BJ (cell line): ENCODE data around the gene PPP2R2D. TPM values are rescaled to one million over a fixed set of nuclear protein-coding genes. Genes with fewer than 3 reads are reported as not detected.
A peak's percentile ranks its signal among the peaks of the same experiment; 100 is the strongest.

Source experiments
- CTCF ChIA-PET: fragments of 350-600 bp; formaldehyde crosslinking; extraction: SDS; loops from one replicate; lab custom pipeline; 2021; ENCODE audit warnings: antibody characterized with exemption, inconsistent platforms; lab: Yijun Ruan, JAX
- POLR2A ChIA-PET: fragments of 300-600 bp; sonication (Branson Sonifier 250); formaldehyde crosslinking; extraction: SDS; loops from one replicate; lab custom pipeline; 2021; ENCODE audit warnings: antibody characterized with exemption; lab: Charles Lee
- DNase-seq: peaks from one replicate; pipeline ENCODE4 v3.0.0-alpha.2; 2011; ENCODE audit warnings: low read depth
- H3K27me3 ChIP-seq: 2 replicates; pipeline ENCODE4 v1.6.0; 2011; ENCODE audit warnings: low read length; ENCODE audit not compliant: control insufficient read depth, insufficient read depth
- H3K36me3 ChIP-seq: 2 replicates; pipeline ENCODE4 v1.5.1; 2011; ENCODE audit warnings: low read length; ENCODE audit not compliant: control insufficient read depth, insufficient read depth
- H3K4me3 ChIP-seq: 2 replicates; pipeline ENCODE4 v1.5.1; 2011; ENCODE audit warnings: low read depth, mild to moderate bottlenecking, control low read depth, low read length
- polyA plus RNA-seq: library from polyadenylated mRNA; depleted of rRNA; stranded (reverse); fragments of >200 nt; gene quantifications from 2 replicates; pipeline ENCODE4 v1.2.3, GENCODE V29; 2011
- TF ChIP-seq, protein P1 (sequence below): IDR thresholded peaks from 2 replicates; pipeline ENCODE4 v1.5.1; 2011; ENCODE audit warnings: low read depth, mild to moderate bottlenecking, control low read depth, inconsistent platforms, low read length, moderate library complexity; ENCODE audit not compliant: insufficient read depth

PPP2R2D gene
- polyA plus RNA-seq, 1 experiment, result 31.2 TPM

DNA sequence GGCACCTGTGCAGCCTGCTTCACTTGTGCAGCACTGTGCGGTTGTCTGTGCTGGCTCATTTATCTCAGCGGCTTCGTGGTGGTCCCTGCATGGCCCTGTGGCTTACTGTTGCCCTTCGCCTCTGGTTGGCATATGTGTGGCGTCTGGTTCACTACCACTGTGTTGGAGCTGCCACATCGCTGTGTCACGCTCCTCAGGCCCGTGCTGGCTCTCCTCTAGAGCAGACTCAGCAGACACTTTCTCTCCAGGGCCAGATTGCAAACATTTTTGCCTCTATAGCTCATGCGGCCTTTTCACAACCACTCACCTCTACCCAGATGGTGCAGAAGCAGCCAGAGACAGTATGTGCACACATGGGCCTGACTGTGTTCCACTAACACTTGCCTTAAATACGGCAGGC is 37.9 kb downstream of the PPP2R2D start:
- DNase-seq, result no peak
- POLR2A ChIA-PET, result interaction anchor here (0.8 kb wide), 1 partner anchor 8 kb away, joined by 8 read pairs; no protein-coding TSS in a partner anchor
- Histone ChIP-seq H3K27me3 (no peaks in the 10 kb centered on the region), H3K36me3 (peaks cover 5% of the 10 kb centered on the region), H3K4me3 (no peak overlapping the region)
- TF ChIP-seq, protein P1, sequence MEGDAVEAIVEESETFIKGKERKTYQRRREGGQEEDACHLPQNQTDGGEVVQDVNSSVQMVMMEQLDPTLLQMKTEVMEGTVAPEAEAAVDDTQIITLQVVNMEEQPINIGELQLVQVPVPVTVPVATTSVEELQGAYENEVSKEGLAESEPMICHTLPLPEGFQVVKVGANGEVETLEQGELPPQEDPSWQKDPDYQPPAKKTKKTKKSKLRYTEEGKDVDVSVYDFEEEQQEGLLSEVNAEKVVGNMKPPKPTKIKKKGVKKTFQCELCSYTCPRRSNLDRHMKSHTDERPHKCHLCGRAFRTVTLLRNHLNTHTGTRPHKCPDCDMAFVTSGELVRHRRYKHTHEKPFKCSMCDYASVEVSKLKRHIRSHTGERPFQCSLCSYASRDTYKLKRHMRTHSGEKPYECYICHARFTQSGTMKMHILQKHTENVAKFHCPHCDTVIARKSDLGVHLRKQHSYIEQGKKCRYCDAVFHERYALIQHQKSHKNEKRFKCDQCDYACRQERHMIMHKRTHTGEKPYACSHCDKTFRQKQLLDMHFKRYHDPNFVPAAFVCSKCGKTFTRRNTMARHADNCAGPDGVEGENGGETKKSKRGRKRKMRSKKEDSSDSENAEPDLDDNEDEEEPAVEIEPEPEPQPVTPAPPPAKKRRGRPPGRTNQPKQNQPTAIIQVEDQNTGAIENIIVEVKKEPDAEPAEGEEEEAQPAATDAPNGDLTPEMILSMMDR, result no peak
- CTCF ChIA-PET, result interaction anchor here (0.6 kb wide), 1 partner anchor 53 kb away, joined by 3 read pairs; no protein-coding TSS in a partner anchor

DNA sequence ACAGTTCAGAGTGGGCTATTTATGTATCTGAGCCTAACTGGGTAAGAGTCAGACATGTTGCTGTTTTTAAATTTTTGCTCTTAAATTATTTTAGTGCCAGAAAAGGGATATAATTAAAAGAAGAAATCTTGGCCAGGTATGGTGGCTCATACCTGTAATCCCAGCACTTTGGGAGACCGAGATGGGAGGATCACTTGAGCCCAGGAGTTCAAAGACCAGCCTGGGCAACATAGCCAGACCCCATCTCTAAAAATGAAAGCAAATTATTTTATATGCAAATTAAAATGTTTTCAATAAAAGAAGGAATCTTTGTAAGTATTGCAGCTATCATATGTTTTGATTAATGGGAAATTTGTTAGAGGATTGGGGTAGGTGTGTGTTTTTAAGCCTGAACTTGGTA is 41.6 kb downstream of the PPP2R2D start:
- ChIA-PET CTCF (no interaction called here), POLR2A (interaction anchor here (0.6 kb wide), 1 partner anchor 37 kb away, joined by 3 read pairs; no protein-coding TSS in a partner anchor)
- DNase-seq, result no peak
- H3K36me3 ChIP-seq, result peaks cover 9% of the 10 kb centered on the region
- H3K27me3 ChIP-seq, result no peaks in the 10 kb centered on the region
- H3K4me3 ChIP-seq, result no peak overlapping the region
- TF ChIP-seq, protein P1, result no peak

- H3K27me3 ChIP-seq, result no peaks in the 10 kb centered on the region
- no peak overlapping the region for H3K4me3 ChIP-seq
- ChIA-PET POLR2A (interaction anchor here (0.6 kb wide), 1 partner anchor 37 kb away, joined by 3 read pairs; no protein-coding TSS in a partner anchor), CTCF (no interaction called here)
- DNase-seq, result no peak
- H3K36me3 ChIP-seq, result peaks cover 10% of the 10 kb centered on the region
- TF ChIP-seq, protein P1, result peak; percentile 28; the same call in 1 of the 2 replicates
Measured at GRCh38 chr10:131943021-131943814, 42.4 kb downstream of the PPP2R2D start.

DNA sequence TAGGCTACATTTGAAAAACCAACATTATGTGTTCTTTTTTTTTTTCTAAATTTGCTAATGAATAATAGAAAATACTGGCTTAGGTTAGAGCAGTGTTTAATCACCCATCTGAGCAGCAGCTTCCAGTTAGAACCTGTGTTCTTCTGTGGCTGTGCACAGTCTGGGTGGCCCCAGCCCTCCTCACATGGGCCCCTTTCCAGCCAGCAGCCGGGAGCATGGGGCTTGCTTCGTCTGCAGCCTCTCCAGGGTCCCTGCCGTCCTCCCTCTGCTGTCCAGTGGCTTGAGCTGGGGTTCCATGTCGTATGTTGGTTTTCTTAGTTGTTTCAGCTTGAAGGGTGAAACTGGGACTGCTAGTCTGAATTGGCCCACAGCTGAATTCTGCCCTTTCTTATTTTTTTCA is 43.6 kb downstream of the PPP2R2D start:
- TF ChIP-seq, protein P1, result no peak
- POLR2A ChIA-PET, result interaction anchor here (0.6 kb wide), 1 partner anchor 10 kb away, joined by 4 read pairs; no protein-coding TSS in a partner anchor
- no peaks in the 10 kb centered on the region for H3K27me3 ChIP-seq
- peaks cover 17% of the 10 kb centered on the region for H3K36me3 ChIP-seq
- no peak for DNase-seq
- CTCF ChIA-PET, result interaction anchor here (1.3 kb wide), 1 partner anchor 12 kb away, joined by 4 read pairs; no protein-coding TSS in a partner anchor
- no peak overlapping the region for H3K4me3 ChIP-seq

GRCh38 chr10:131944976-131945695 is 44.3 kb downstream of the PPP2R2D start:
- H3K36me3 ChIP-seq, result peaks cover 18% of the 10 kb centered on the region
- POLR2A ChIA-PET, result interaction anchor here (0.6 kb wide), 1 partner anchor 10 kb away, joined by 4 read pairs; no protein-coding TSS in a partner anchor
- no peak overlapping the region for H3K4me3 ChIP-seq

More at GRCh38 chr10:131944976-131945695, 44.3 kb downstream of the PPP2R2D start:
- no peak for DNase-seq
- H3K27me3 ChIP-seq, result no peaks in the 10 kb centered on the region
- TF ChIP-seq, protein P1, result no peak
- CTCF ChIA-PET, result interaction anchor here (1.3 kb wide), 1 partner anchor 12 kb away, joined by 4 read pairs; no protein-coding TSS in a partner anchor
